Suppressor macrophage treated with lipopolysaccharide for 1 hour (primary cell): ENCODE results near the gene PDYN.

Experiments
- DNase-seq, 3 donors: peaks; one replicate each; pipeline ENCODE4 v3.0.0-alpha.2; 2020 to 2022

PDYN gene

DNA sequence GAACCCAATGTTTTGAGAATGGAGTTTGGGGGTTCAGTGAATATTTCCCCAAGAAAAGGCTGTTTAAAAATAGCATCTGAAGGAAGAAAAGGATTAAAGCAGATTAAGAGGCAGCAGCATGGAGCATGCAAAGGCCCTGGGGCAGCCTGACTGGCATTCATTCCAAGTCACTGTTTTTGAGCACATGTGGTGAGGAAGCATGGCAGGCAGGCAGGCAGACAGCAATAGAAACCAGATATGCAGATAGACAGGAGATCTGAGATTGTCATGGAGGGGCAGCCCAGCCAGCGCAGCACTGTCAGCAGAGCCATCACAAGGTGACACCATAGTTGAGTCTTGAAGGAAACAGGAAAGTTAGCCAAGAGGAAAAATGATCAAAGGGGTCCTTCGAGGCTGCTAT, 60.9 kb downstream of the PDYN start:
- no peak for DNase-seq

- no peak for DNase-seq
Measured at GRCh38 chr20:1931830-1932229, 62.0 kb downstream of the PDYN start.

- DNase-seq = no peak
Measured at GRCh38 chr20:1930165-1930564, 63.7 kb downstream of the PDYN start.

- no peak for DNase-seq
Measured at GRCh38 chr20:1929460-1929859, 64.4 kb downstream of the PDYN start.

DNA sequence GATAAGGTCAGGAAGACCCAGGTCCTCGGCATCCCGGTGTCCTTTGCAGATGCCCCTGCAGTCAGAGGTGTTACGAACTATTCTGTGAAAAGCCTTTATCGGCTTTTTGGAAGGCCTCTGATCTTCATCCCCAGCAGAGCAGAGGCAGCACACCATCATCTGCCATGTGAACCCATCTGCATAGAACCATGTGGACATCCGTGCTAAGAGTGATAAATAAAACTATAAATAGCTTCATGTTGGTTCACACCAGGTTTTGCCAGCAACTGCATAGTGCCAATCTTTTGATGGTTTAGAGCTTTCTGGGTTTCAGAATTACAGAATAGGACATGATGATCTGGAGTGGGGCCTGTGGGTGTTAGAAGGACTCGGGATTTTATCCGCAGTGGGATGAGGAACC, 65.1 kb downstream of the PDYN start:
- DNase-seq = no peak
